HEK293 (cell line): ENCODE data around the gene ISM1.

Experiments used
- TF ChIP-seq, protein P1 (sequence below): fragments of 450-650 bp; formaldehyde crosslinking; IDR thresholded peaks from 2 replicates; pipeline ENCODE4 v1.5.1; 2016; ENCODE audit warnings: missing biosample characterization, missing genetic modification characterization
- TF ChIP-seq, protein P2 (sequence below): fragments of 450-650 bp; formaldehyde crosslinking; IDR thresholded peaks from 2 replicates; pipeline ENCODE4 v1.5.1; 2016; ENCODE audit warnings: missing biosample characterization, missing genetic modification characterization

DNA sequence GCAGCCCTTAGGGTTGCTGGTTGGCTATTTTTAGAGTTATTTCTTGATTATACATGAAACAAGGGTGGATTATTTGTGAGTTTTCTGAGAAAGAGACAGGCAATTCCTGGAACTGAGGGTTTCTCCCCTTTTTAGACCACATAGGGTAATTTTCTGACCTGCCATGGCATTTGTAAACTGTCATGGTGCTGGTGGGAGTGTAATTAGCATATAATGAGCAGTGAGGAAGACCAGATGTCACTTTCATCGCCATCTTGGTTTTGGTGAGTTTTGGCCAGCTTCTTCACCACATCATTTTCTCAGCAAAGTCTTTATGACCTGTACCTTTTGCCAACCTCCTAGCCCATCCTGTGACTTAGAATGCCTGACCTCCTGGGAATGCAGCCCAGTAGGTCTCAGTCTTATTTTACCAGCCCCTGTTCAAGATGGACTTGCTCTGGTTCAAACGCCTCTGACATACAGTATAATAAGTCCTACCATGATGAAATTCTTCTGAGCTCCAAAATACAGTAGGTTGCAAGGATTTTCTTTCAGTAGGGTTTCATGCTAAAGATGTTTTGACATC is 117.1 kb downstream of the ISM1 start:
- TF ChIP-seq, protein P1, sequence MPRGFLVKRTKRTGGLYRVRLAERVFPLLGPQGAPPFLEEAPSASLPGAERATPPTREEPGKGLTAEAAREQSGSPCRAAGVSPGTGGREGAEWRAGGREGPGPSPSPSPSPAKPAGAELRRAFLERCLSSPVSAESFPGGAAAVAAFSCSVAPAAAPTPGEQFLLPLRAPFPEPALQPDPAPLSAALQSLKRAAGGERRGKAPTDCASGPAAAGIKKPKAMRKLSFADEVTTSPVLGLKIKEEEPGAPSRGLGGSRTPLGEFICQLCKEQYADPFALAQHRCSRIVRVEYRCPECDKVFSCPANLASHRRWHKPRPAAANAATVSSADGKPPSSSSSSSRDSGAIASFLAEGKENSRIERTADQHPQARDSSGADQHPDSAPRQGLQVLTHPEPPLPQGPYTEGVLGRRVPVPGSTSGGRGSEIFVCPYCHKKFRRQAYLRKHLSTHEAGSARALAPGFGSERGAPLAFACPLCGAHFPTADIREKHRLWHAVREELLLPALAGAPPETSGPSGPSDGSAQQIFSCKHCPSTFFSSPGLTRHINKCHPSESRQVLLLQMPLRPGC (tag by site-specific recombination) = no peak
- TF ChIP-seq, protein P2, sequence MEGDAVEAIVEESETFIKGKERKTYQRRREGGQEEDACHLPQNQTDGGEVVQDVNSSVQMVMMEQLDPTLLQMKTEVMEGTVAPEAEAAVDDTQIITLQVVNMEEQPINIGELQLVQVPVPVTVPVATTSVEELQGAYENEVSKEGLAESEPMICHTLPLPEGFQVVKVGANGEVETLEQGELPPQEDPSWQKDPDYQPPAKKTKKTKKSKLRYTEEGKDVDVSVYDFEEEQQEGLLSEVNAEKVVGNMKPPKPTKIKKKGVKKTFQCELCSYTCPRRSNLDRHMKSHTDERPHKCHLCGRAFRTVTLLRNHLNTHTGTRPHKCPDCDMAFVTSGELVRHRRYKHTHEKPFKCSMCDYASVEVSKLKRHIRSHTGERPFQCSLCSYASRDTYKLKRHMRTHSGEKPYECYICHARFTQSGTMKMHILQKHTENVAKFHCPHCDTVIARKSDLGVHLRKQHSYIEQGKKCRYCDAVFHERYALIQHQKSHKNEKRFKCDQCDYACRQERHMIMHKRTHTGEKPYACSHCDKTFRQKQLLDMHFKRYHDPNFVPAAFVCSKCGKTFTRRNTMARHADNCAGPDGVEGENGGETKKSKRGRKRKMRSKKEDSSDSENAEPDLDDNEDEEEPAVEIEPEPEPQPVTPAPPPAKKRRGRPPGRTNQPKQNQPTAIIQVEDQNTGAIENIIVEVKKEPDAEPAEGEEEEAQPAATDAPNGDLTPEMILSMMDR (tag by site-specific recombination) = no peak
